GM18505 (cell line): Measurements from ENCODE around the gene RAB25.
"Not testable (repeated sequence)": the region's sequence is repeated elsewhere in the genome, so short reads cannot be mapped to it uniquely, and the experiment has no call there.

Experiments used
- ATAC-seq: cut with Tn5 transposase; IDR thresholded peaks from one replicate; pipeline ENCODE4 v1.9.1; 2021; ENCODE audit not compliant: unreplicated experiment
- POLR2A ChIP-seq: IDR thresholded peaks from 4 replicates; pipeline ENCODE4 v1.6.1; 2011; ENCODE audit warnings: borderline replicate concordance; ENCODE audit not compliant: insufficient read depth, insufficient read length; ENCODE audit errors: extremely low read depth

Gene RAB25

DNA sequence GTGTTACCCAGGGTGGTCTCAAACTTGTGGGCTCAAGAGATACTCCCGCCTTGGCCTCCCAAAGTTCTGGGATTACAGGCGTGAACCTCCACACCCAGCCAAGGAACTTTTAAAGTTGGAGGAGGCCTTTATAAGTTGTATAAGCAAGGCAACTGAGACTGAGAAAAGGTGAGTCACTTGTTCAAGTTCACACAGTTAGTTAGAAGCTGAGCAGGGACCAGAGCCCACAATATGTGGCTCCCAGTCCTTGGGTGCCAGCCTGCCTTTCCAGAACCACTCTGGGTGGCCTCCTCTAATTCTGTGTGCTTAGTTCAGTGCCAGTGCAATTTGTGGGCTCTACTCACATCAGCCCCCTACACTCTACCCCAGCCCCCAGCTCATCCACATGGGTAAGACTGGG lies 3.7 kb downstream of the RAB25 start:
- no peak for ATAC-seq
- TF ChIP-seq POLR2A = no peak

DNA sequence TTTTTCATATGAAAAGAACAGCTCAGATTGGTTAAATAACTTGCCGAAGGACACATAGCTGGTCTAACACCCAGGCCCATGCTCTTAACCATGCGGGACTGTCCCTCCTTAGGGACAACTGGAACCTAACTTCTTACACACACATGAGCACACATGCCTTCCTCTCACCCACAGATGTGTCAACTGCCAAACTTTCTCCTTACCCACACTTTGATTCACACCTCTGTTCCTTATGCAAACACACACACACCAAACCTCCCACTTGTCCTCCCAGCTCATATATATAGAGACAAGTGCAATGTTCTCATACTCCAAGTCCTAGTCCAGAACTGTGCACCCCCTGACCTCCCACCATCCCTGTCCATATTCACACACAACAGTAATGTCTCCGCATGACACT lies 4.3 kb downstream of the RAB25 start:
- TF ChIP-seq POLR2A = no peak

GRCh38 chr1:156065871-156066270 lies 4.9 kb downstream of the RAB25 start:
- ATAC-seq = no peak
- TF ChIP-seq POLR2A = no peak

More for the DNA sequence above, 4.3 kb downstream of the RAB25 start:
- ATAC-seq = no peak

GRCh38 chr1:156067262-156067661 lies 6.3 kb downstream of the RAB25 start:
- ATAC-seq = no peak
- TF ChIP-seq POLR2A = no peak

DNA sequence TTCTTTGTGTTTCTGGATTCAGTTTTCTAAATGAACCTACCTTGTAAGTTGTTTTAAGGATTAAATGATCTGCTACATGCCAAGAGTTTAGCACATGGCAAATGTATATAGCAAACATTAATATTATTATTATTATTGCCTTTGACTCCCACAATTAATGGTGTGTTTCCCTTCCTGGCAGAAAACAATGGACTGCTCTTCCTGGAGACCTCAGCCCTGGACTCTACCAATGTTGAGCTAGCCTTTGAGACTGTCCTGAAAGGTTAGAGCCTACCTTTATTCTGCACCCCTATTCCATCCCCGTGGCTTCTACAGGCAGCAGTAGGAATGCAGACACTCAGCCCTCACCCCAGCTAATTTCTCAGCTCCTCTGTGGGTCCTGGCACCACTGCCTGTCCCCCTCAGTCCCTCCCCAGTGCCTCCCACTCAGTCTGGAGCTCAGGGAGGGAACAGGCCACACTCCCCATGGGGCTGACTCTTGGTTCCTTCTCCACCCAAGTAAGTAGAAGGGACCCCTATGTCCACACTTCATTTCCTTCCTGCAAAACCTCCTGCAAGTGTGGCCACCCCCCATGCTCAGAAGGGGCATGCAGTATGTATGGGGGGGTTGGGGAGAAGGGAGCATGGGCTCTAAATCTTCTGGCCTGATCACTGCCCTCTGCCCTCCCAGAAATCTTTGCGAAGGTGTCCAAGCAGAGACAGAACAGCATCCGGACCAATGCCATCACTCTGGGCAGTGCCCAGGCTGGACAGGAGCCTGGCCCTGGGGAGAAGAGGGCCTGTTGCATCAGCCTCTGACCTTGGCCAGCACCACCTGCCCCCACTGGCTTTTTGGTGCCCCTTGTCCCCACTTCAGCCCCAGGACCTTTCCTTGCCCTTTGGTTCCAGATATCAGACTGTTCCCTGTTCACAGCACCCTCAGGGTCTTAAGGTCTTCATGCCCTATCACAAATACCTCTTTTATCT lies 8.8 kb downstream of the RAB25 start:
- TF ChIP-seq POLR2A = no peak
- ATAC-seq = no peak

DNA sequence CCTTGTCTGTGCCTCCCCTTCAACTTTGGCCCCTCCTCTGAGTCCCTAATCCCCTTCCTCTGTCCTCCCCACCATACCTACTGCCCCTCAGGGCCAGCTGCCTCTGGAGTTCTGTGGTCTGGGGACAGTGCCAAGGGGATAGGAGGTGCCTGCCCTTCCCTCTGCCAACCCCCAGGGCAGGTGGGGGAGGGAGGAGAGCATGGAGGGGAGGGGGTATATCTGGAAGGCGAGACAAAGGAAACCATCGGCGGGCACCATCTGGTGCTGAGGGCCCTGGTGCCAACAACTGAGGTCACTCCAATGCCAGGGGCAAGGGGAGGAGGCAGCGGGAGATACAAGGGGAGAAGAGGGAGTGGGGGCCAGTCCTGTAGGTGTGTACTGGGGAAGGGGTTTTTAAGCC lies 9.6 kb downstream of the RAB25 start:
- no peak for ATAC-seq
- no peak for TF ChIP-seq POLR2A

- not testable (repeated sequence) for ATAC-seq
These were observed 10.4 kb downstream of the RAB25 start for GRCh38 chr1:156071332-156071816.

- no peak for TF ChIP-seq POLR2A
- no peak for ATAC-seq
These were observed 11.3 kb downstream of the RAB25 start for GRCh38 chr1:156072251-156072650.

- no peak for TF ChIP-seq POLR2A
- ATAC-seq = no peak
These were observed 12.2 kb downstream of the RAB25 start for GRCh38 chr1:156073110-156073687.

GRCh38 chr1:156073740-156074139 lies 12.8 kb downstream of the RAB25 start:
- no peak for ATAC-seq
- TF ChIP-seq POLR2A = no peak

DNA sequence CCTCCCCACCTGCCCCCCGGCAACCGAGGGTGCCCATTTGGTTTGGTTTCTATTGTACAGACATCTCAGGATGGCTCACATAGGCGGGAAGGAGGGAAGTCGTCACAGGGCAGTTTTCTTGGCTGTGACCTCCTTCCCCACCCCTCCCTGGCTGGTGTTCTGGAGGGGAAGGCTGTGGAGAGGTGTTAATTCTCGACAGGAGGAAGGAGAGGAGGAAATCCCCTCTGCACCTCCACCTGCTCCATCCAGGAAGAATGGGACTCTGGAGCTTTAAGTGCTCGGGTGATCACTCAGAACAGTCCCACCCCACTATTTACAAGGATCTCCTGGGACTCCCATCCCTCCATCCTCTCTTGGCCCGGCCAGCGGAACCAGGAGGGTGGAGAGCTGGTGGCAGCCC lies 13.7 kb downstream of the RAB25 start:
- no peak for TF ChIP-seq POLR2A
- no peak for ATAC-seq

- no peak for ATAC-seq
- no peak for TF ChIP-seq POLR2A
These were observed 14.2 kb downstream of the RAB25 start for GRCh38 chr1:156075162-156075561.

DNA sequence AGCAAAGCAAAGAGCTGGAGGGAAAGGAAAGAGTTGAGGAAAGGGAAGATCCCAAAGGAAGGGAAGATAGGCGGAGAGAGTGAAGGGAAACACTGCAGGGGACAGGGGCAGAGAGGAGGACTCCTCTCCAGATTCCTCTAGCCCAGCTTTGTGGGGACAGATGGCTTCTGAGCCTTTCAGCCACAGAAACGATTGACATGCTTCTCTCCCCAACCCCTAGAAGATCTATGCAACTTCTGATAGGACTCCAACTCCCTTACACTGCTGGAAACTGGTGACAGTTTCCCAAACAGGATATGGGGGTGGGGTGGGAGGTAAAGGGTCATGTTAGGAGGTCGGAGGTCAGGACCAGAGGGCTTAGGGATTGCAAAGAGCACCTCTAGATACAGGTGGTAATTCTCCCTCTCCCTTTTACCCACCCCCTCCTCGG lies 14.8 kb downstream of the RAB25 start:
- ATAC-seq = no peak
- no peak for TF ChIP-seq POLR2A
